HG03558 (cell line): Measurements from ENCODE around the gene MBD3L4.

Source experiments
- ATAC-seq: cut with Tn5 transposase; IDR thresholded peaks from one replicate; pipeline ENCODE4 v1.9.1; 2021; ENCODE audit warnings: moderate number of reproducible peaks; ENCODE audit not compliant: unreplicated experiment; ENCODE audit errors: extremely low read depth

The MBD3L4 gene

DNA sequence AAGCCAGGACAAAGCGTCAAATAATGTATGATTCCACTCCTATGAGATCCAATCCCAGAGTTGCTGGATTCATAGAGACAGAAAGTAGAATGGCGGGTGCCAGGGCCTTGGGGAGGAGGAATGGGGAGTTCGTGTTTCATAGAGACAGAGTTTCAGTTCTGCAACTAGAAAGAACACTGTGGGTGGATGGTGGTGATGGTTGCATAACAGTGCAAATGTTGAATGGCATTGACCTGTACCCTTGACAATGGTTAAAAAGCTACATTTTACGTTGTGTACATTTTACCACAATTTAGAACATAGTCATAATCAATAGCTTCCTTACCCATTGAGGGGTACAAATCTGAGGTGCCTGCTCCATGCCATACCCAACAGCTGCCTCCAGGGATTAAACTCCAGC is 52.1 kb downstream of the MBD3L4 start:
- no peak for ATAC-seq
